Measurements from ENCODE around the gene OASL.

Gene OASL

GRCh38 chr12:121062391-121063045, 23.5 kb upstream of the OASL start:
- TF ChIP-seq POLR2AphosphoS5 (IDR thresholded peaks at IDR 0.05; ENCODE audit: low read depth, low read length) (no peak), SIN3A (IDR thresholded peaks at IDR 0.05; ENCODE audit: borderline replicate concordance, insufficient read depth, low read length) (no peak), REST (IDR thresholded peaks at IDR 0.05; ENCODE audit: insufficient read depth in 1 of 2, low read depth in 2 of 2, low read length in 2 of 2) (no peak), TAF1 (IDR thresholded peaks at IDR 0.05; ENCODE audit: borderline replicate concordance, insufficient read depth, low read length) (no peak), FOXP2 (optimal IDR thresholded peaks at IDR 0.05; ENCODE audit: borderline replicate concordance, extremely low read depth, extremely low read length, insufficient read depth) (no peak)

- TF ChIP-seq POLR2AphosphoS5 (IDR thresholded peaks at IDR 0.05; ENCODE audit: low read depth, low read length) (no peak), REST (IDR thresholded peaks at IDR 0.05; ENCODE audit: insufficient read depth in 1 of 2, low read depth in 2 of 2, low read length in 2 of 2) (no peak), SIN3A (IDR thresholded peaks at IDR 0.05; ENCODE audit: borderline replicate concordance, insufficient read depth, low read length) (no peak), FOXP2 (optimal IDR thresholded peaks at IDR 0.05; ENCODE audit: borderline replicate concordance, extremely low read depth, extremely low read length, insufficient read depth) (no peak), TAF1 (IDR thresholded peaks at IDR 0.05; ENCODE audit: borderline replicate concordance, insufficient read depth, low read length) (no peak)
Measured at GRCh38 chr12:121061831-121062230, 22.8 kb upstream of the OASL start.

GRCh38 chr12:121060149-121061001, 21.3 kb upstream of the OASL start:
- TF ChIP-seq TAF1 (IDR thresholded peaks at IDR 0.05; ENCODE audit: borderline replicate concordance, insufficient read depth, low read length) (no peak), SIN3A (IDR thresholded peaks at IDR 0.05; ENCODE audit: borderline replicate concordance, insufficient read depth, low read length) (no peak), FOXP2 (optimal IDR thresholded peaks at IDR 0.05; ENCODE audit: borderline replicate concordance, extremely low read depth, extremely low read length, insufficient read depth) (no peak), REST (IDR thresholded peaks at IDR 0.05; ENCODE audit: insufficient read depth in 1 of 2, low read depth in 2 of 2, low read length in 2 of 2) (no peak), POLR2AphosphoS5 (IDR thresholded peaks at IDR 0.05; ENCODE audit: low read depth, low read length) (no peak)

GRCh38 chr12:121059031-121059898, 20.2 kb upstream of the OASL start:
- TF ChIP-seq TAF1 (IDR thresholded peaks at IDR 0.05; ENCODE audit: borderline replicate concordance, insufficient read depth, low read length) = no peak
- no peak for TF ChIP-seq SIN3A (IDR thresholded peaks at IDR 0.05; ENCODE audit: borderline replicate concordance, insufficient read depth, low read length)
- no peak for TF ChIP-seq FOXP2 (optimal IDR thresholded peaks at IDR 0.05; ENCODE audit: borderline replicate concordance, extremely low read depth, extremely low read length, insufficient read depth)
- TF ChIP-seq POLR2AphosphoS5 (IDR thresholded peaks at IDR 0.05; ENCODE audit: low read depth, low read length) = no peak
- no peak for TF ChIP-seq REST (IDR thresholded peaks at IDR 0.05; ENCODE audit: insufficient read depth in 1 of 2, low read depth in 2 of 2, low read length in 2 of 2)

Measured in PFSK-1 (cell line).